H1 (cell line): ENCODE results near the gene KCNK4. TPM values are rescaled to one million over a fixed set of nuclear protein-coding genes. Genes with fewer than 3 reads are reported as not detected.

ENCODE experiments used
- CTCF ChIA-PET: fragments of 300-600 bp; sonication (Branson Sonifier 250); formaldehyde crosslinking; loops from one replicate; lab custom pipeline; 2021; ENCODE audit not compliant: partially characterized antibody; lab: Charles Lee
- POLR2A ChIA-PET: fragments of 300-600 bp; sonication (Branson Sonifier 250); formaldehyde crosslinking; loops from one replicate; lab custom pipeline; 2021; ENCODE audit warnings: inconsistent platforms; ENCODE audit not compliant: partially characterized antibody; lab: Charles Lee
- DNase-seq, 2 experiments: peaks; one replicate each; pipeline versions ENCODE4 v3.0.0 to v3.0.0-alpha.2; 2010 to 2022; ENCODE audit warnings: low spot score in 2 of 2, low read depth in 1 of 2, mixed read lengths in 1 of 2
- FAIRE-seq: peaks from 2 replicates; lab custom pipeline; 2011; peaks lifted over from hg19 to GRCh38; lab: Jason Lieb, UNC
- H2AFZ ChIP-seq: 2 replicates; pipeline ENCODE4 v1.8.1; 2012; ENCODE audit warnings: low read length, inconsistent platforms
- H2AK5ac ChIP-seq: 2 replicates; pipeline ENCODE4 v1.6.1; 2013; ENCODE audit warnings: low read depth, low read length
- H2BK120ac ChIP-seq: replicated peaks from 2 replicates; pipeline ENCODE3; 2013; ENCODE audit warnings: low read depth, low read length, inconsistent platforms
- H2BK12ac ChIP-seq: 2 replicates; pipeline ENCODE4 v1.6.1; 2013; ENCODE audit warnings: low read depth, low read length
- H2BK15ac ChIP-seq: 2 replicates; pipeline ENCODE4 v1.6.1; 2013; ENCODE audit warnings: low read length
- H2BK20ac ChIP-seq: 2 replicates; pipeline ENCODE4 v1.6.1; 2013; ENCODE audit warnings: low read length
- H2BK5ac ChIP-seq: 2 replicates; pipeline ENCODE4 v1.6.1; 2013; ENCODE audit warnings: low read depth, low read length
- H3K14ac ChIP-seq: 2 replicates; pipeline ENCODE4 v1.6.1; 2013; ENCODE audit warnings: inconsistent platforms; ENCODE audit not compliant: insufficient read length
- H3K18ac ChIP-seq: 2 replicates; pipeline ENCODE4 v1.6.1; 2013; ENCODE audit warnings: low read length; ENCODE audit errors: extremely low read depth
- H3K23ac ChIP-seq: 2 replicates; pipeline ENCODE4 v1.6.1; 2013; ENCODE audit warnings: inconsistent platforms; ENCODE audit not compliant: insufficient read length
- H3K23me2 ChIP-seq: 2 replicates; pipeline ENCODE4 v1.6.1; 2013; ENCODE audit warnings: low read depth, low read length
- H3K27ac ChIP-seq: 2 replicates; pipeline ENCODE4 v1.6.1; 2011; ENCODE audit warnings: low read depth, low read length, inconsistent platforms
- H3K27me3 ChIP-seq, 4 experiments: replicated peaks in 1 of 4; 1 replicate in 1 of 4; 2 replicates in 3 of 4; pipeline versions ENCODE4 v1.6.1 to v1.8.1; 2011 to 2013; ENCODE audit warnings: low read length in 3 of 4, mild to moderate bottlenecking in 3 of 4, inconsistent platforms in 2 of 4, mixed read lengths in 2 of 4, moderate library complexity in 1 of 4; ENCODE audit not compliant: control insufficient read depth in 3 of 4, insufficient read depth in 3 of 4; ENCODE audit errors: extremely low read depth in 1 of 4
- H3K36me3 ChIP-seq, 4 experiments: 2 replicates each; pipeline versions ENCODE4 v1.6.1 to v1.8.1; 2011 to 2013; ENCODE audit warnings: mild to moderate bottlenecking in 4 of 4, low read length in 3 of 4, moderate library complexity in 2 of 4, control low read depth in 1 of 4, inconsistent platforms in 1 of 4; ENCODE audit not compliant: insufficient read depth in 4 of 4, control insufficient read depth in 2 of 4
- H3K4ac ChIP-seq: replicated peaks from 2 replicates; pipeline ENCODE3; 2013; ENCODE audit warnings: low read length, low read depth, mixed read lengths, inconsistent platforms; ENCODE audit not compliant: insufficient read length
- H3K4me1 ChIP-seq, 4 experiments: replicated peaks in 1 of 4; 1 replicate in 1 of 4; 2 replicates in 3 of 4; pipeline versions ENCODE4 v1.6.1 to v1.8.1; 2011 to 2013; ENCODE audit warnings: low read length in 3 of 4, inconsistent platforms in 2 of 4, mixed read lengths in 1 of 4; ENCODE audit not compliant: insufficient read depth in 4 of 4, control insufficient read depth in 3 of 4
- H3K4me2 ChIP-seq, 2 experiments: 2 replicates each; pipeline versions ENCODE4 v1.6.1 to v1.8.1; 2011 to 2013; ENCODE audit warnings: low read depth in 2 of 2, low read length in 2 of 2, control low read depth in 1 of 2, inconsistent platforms in 1 of 2, mild to moderate bottlenecking in 1 of 2; ENCODE audit not compliant: insufficient read depth in 1 of 2
- H3K4me3 ChIP-seq, 4 experiments: fragments of 200-600, 300-600 bp in 1 of 4; sonication (generic), shearing (Covaris generic), sonication (Bioruptor Twin) in 1 of 4; 2 replicates each; pipeline versions ENCODE4 v1.5.1 to v1.8.1; 2011 to 2016; ENCODE audit warnings: low read length in 4 of 4, low read depth in 3 of 4, control low read depth in 2 of 4, inconsistent platforms in 2 of 4, mild to moderate bottlenecking in 2 of 4, mixed read lengths in 1 of 4, moderate library complexity in 1 of 4; ENCODE audit not compliant: insufficient read depth in 2 of 4; ENCODE audit errors: extremely low read depth in 1 of 4
- H3K56ac ChIP-seq: replicated peaks from 2 replicates; pipeline ENCODE3; 2013; ENCODE audit warnings: low read depth, mild to moderate bottlenecking, mixed read lengths, low read length, inconsistent platforms; ENCODE audit not compliant: insufficient read length
- H3K79me1 ChIP-seq: 2 replicates; pipeline ENCODE4 v1.6.1; 2013; ENCODE audit warnings: low read depth, low read length, control low read depth
- H3K79me2 ChIP-seq, 2 experiments: 2 replicates each; pipeline versions ENCODE4 v1.6.1 to v1.8.1; 2012 to 2013; ENCODE audit warnings: low read length in 2 of 2, mild to moderate bottlenecking in 2 of 2, inconsistent platforms in 1 of 2; ENCODE audit not compliant: insufficient read depth in 2 of 2, control insufficient read depth in 1 of 2
- H3K9ac ChIP-seq, 4 experiments: replicated peaks in 1 of 4; 1 replicate in 1 of 4; 2 replicates in 3 of 4; pipeline versions ENCODE4 v1.6.1 to v1.8.1; 2011 to 2013; ENCODE audit warnings: low read depth in 3 of 4, low read length in 3 of 4, control low read depth in 2 of 4, mild to moderate bottlenecking in 2 of 4, moderate library complexity in 2 of 4, inconsistent platforms in 1 of 4; ENCODE audit errors: extremely low read depth in 1 of 4
- H3K9me3 ChIP-seq, 2 experiments: 2 replicates each; pipeline versions ENCODE4 v1.6.1 to v1.8.1; 2012 to 2013; ENCODE audit warnings: mild to moderate bottlenecking in 2 of 2, moderate library complexity in 2 of 2, control low read depth in 1 of 2, inconsistent platforms in 1 of 2, low read depth in 1 of 2, low read length in 1 of 2, mixed read lengths in 1 of 2; ENCODE audit not compliant: insufficient read depth in 2 of 2
- H4K20me1 ChIP-seq, 2 experiments: replicated peaks in 1 of 2; 2 replicates each; pipeline versions ENCODE3 to v1.8.1; 2011 to 2013; ENCODE audit warnings: inconsistent platforms in 2 of 2, low read length in 2 of 2, mild to moderate bottlenecking in 1 of 2; ENCODE audit not compliant: insufficient read depth in 2 of 2, control insufficient read depth in 1 of 2
- H4K5ac ChIP-seq: 2 replicates; pipeline ENCODE4 v1.6.1; 2013; ENCODE audit warnings: low read length, low read depth, mixed read lengths, inconsistent platforms; ENCODE audit not compliant: insufficient read length
- H4K8ac ChIP-seq: 2 replicates; pipeline ENCODE4 v1.8.0; 2013; ENCODE audit warnings: mild to moderate bottlenecking, moderate library complexity, low read length, inconsistent platforms; ENCODE audit not compliant: insufficient read depth; ENCODE audit errors: extremely low read depth
- H4K91ac ChIP-seq: replicated peaks from 2 replicates; pipeline ENCODE3; 2013; ENCODE audit warnings: low read length, mixed read lengths, inconsistent platforms; ENCODE audit not compliant: insufficient read length
- EZH2 ChIP-seq: fragments of 200-600 bp; sonication (generic); IDR thresholded peaks from 2 replicates; pipeline ENCODE4 v1.7.1; 2012; ENCODE audit warnings: low read depth, mild to moderate bottlenecking, moderate library complexity, low read length, inconsistent platforms; ENCODE audit not compliant: severe bottlenecking
- MAFK ChIP-seq: IDR thresholded peaks from 2 replicates; pipeline ENCODE4 v1.6.1; 2012; ENCODE audit warnings: low read depth, mild to moderate bottlenecking, improper control_type of control experiment, low read length
- POLR2AphosphoS5 ChIP-seq: IDR thresholded peaks from 2 replicates; pipeline ENCODE4 v1.6.1; 2011; ENCODE audit warnings: low read depth, low read length
- RBBP5 ChIP-seq: IDR thresholded peaks from 2 replicates; pipeline ENCODE4 v1.7.1; 2012; ENCODE audit warnings: low read depth, mild to moderate bottlenecking, inconsistent platforms, low read length, moderate library complexity, borderline replicate concordance
- RXRA ChIP-seq: IDR thresholded peaks from 2 replicates; pipeline ENCODE4 v1.6.1; 2011; ENCODE audit warnings: low read depth, mild to moderate bottlenecking, low read length, moderate library complexity; ENCODE audit not compliant: insufficient read depth
- WGBS, 2 experiments: shearing (Covaris generic) in 1 of 2; methylation state at CpG; one replicate each; pipeline versions ENCODE4 v1.1.6 to v1.1.7; 2013 to 2015; ENCODE audit warnings: low lambda C conversion rate in 2 of 2, mixed read lengths in 2 of 2, inconsistent platforms in 1 of 2, low coverage in 1 of 2, missing lambda C conversion rate in 1 of 2; ENCODE audit not compliant: insufficient replicate concordance in 2 of 2, insufficient coverage in 1 of 2, insufficient read length in 1 of 2; ENCODE audit errors: extremely low coverage in 1 of 2, missing lambda C conversion rate in 1 of 2; 5-methylcytosine and 5-hydroxymethylcytosine counted together
- polyA plus RNA-seq, 7 experiments: library from polyadenylated mRNA; depleted of rRNA in 3 of 7; stranded (reverse) in 5 of 7; unstranded in 2 of 7; fragments of >200 nt in 5 of 7; fragments of 200-250 nt in 2 of 7; gene quantifications; 1 replicate in 5 of 7; 2 replicates in 1 of 7; 4 replicates in 1 of 7; pipeline versions ENCODE4 v1.2.1 to v1.2.3, GENCODE V29; 2011 to 2013; ENCODE audit warnings: missing spikeins in 2 of 7, mixed read lengths in 2 of 7
- total RNA-seq: library from RNA; stranded (reverse); fragmentation: NEBNext Ultra II Directional; extraction: Animal tissue kit (Norgen Biotek cat#: 25700); gene quantifications from 2 replicates; pipeline ENCODE4 v1.2.1, GENCODE V29; 2021
- TF ChIP-seq, protein P1 (sequence below): IDR thresholded peaks from 2 replicates; pipeline ENCODE4 v1.6.1; 2011; ENCODE audit warnings: low read depth, mild to moderate bottlenecking, low read length; ENCODE audit not compliant: insufficient read depth

KCNK4 gene
- total and polyA plus RNA-seq, 2 of the 8 experiments (the other 6 are each of a cell fraction or from before 2014, with no cell fraction given), result 0.19 TPM; not detected in 1

GRCh38 chr11:64266339-64266738, 24.8 kb upstream of the KCNK4 start:
- CTCF ChIA-PET, result interaction anchor here (0.9 to 8.5 kb wide), 7 partner anchors 10 to 59 kb away, joined by 3 to 102 read pairs (median 4); partner anchors contain the start of genes CATSPERZ, PLCB3 and PPP1R14B
- 92% methylated on average over 15 of the region's 15 CpGs; no CpG with 5 or more reads in 1 of the 2 experiments for WGBS, 2 experiments
- Histone ChIP-seq H2AFZ (no peak overlapping the region), H3K14ac (no peak overlapping the region), H2BK12ac (no peak overlapping the region), H4K5ac (no peak overlapping the region), H3K9me3 (no peaks in the 10 kb centered on the region), H3K23me2 (peaks cover 4% of the 10 kb centered on the region), H4K91ac (no peak overlapping the region), H3K4me2 (no peak overlapping the region), H3K4ac (no peak overlapping the region), H3K27ac (no peak overlapping the region), H3K9ac (no peak overlapping the region), H3K23ac (no peak overlapping the region), H2BK120ac (no peak overlapping the region), H2BK20ac (no peak overlapping the region), H3K27me3 (no peaks in the 10 kb centered on the region), H2AK5ac (no peak overlapping the region), H4K20me1 (peaks cover 4 to 13% of the 10 kb centered on the region in 2 experiments), H3K4me3 (no peak overlapping the region), H2BK15ac (no peak overlapping the region), H3K4me1 (peaks cover 0 to 11% (median 4%) of the 10 kb centered on the region in 4 experiments; a peak in 5 of 7 replicates), H4K8ac (no peak overlapping the region), H3K56ac (no peak overlapping the region), H3K36me3 (peaks cover 10 to 51% (median 22%) of the 10 kb centered on the region in 4 experiments), H3K79me1 (no peaks in the 10 kb centered on the region), H2BK5ac (no peak overlapping the region), H3K79me2 (no peaks in the 10 kb centered on the region), H3K18ac (no peak overlapping the region)
- POLR2A ChIA-PET, result interaction anchor here (10.2 to 11.9 kb wide), 2 partner anchors 10 to 20 kb away, joined by 101 to 352 read pairs; partner anchors contain the start of genes FKBP2, PLCB3 and PPP1R14B
- FAIRE-seq, result no peak
- DNase-seq, result no peak
- TF ChIP-seq RBBP5 (no peak), POLR2AphosphoS5 (no peak), MAFK (no peak), RXRA (no peak), EZH2 (no peak)
- TF ChIP-seq, protein P1, sequence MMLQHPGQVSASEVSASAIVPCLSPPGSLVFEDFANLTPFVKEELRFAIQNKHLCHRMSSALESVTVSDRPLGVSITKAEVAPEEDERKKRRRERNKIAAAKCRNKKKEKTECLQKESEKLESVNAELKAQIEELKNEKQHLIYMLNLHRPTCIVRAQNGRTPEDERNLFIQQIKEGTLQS, result no peak
